GM04504 (cell line): ENCODE data around the gene OR2F1.

ENCODE experiments used
- DNase-seq: peaks from one replicate; pipeline ENCODE4 v3.0.0-alpha.2; 2012; ENCODE audit warnings: low read depth

Gene OR2F1, protein sequence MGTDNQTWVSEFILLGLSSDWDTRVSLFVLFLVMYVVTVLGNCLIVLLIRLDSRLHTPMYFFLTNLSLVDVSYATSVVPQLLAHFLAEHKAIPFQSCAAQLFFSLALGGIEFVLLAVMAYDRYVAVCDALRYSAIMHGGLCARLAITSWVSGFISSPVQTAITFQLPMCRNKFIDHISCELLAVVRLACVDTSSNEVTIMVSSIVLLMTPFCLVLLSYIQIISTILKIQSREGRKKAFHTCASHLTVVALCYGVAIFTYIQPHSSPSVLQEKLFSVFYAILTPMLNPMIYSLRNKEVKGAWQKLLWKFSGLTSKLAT

DNA sequence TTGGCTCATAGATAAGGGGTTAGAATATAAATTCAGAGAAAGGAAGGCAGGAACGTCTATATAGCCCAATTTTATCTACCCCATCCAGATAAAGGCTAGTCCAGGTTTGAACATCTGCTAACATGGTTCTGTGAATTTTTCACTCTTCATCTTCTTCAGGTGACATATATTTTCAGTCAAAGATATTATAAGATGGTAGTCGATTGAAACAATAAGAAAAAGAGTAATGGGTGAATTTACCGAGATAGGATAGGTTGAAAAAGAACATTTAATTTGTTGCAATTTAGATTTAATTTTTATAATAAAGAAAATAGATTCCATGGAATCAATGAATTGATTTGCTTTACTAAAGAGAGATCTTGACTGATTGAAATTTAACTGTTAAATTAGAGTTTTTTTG, at the start of gene OR2F1:
Gene OR2F1, plus strand, starts transcription at position 301 of the 400 bp plus-strand sequence. CDS start 5,127 bp downstream, outside the sequence.
- no peak for DNase-seq

DNA sequence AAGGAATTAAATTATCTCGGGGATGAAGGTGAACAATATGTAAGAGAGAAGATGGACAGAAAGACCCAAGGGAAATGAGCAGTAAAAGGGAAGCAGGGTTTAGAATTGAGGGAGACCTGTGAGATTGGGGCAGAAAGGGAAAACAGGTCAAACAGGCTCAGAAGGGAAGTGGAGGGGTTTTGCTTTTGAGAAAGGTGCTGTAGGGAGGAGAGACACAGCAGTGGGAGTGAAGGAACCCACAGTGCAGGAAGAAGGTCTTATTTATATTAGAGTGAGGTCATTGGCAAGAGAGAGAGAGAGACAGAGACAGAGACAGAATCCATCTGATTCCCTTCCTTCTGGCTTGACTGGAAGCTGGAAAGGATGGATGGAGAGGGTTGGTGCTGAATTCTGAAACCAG, 49.1 kb upstream of the OR2F1 start:
- no peak for DNase-seq

DNA sequence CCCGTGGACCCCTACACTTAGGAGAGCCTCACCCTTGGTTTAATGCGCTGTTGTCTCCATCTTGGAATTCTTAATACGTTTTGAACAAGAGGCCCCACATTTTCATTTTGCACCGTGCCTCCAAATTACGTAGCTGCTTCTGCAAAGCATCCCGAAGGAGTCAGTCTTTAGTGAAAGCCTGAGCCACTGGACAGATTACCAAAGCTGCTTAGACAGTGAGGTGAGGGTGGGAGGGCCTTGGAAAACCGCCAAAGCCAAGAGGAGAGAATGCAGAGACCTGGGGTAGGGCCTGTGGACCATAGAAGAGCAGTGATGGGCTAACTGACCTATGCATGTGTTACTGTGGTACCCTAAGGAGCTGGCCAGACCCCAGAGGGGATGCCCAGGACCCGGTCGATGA, 48.5 kb upstream of the OR2F1 start:
- DNase-seq, result no peak

DNA sequence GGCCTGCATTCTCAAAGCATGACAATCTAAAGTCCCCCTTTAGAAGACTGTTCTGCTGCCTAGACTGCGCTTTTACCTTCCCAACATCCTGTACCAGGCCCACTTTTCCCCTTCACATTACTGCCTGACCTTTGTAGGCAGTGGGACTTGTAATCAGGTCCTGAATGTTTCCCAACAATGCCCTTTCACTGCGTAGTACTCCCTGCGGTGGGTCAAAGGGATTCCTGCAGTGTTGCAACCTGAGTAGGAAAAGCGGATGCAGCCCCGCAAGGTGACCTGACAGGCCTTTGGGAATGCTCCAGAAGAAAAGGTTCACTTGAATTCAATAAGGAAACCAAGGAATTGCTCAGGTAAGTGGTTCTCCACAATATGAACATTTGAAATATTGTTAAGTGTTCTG, 47.7 kb upstream of the OR2F1 start:
- DNase-seq, result no peak

DNA sequence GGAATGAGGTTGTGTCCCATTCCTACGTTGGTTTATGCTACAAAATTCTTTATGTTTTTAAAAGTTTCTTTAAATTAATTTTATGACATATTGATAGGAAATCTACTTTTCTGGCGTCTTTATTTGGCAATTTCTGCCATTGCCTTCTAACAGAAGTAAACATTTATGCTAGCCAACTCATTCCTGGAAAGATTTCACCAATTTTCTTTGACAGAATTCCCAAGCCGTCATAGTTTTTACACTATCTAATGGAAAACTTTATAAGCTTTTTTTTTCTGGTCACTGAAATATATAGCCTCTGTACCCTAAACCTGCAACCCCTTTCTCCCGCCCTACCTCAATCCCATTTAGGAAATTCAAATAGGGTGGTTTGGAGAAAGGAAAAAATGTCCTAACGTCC, 46.5 kb upstream of the OR2F1 start:
- DNase-seq, result no peak

DNA sequence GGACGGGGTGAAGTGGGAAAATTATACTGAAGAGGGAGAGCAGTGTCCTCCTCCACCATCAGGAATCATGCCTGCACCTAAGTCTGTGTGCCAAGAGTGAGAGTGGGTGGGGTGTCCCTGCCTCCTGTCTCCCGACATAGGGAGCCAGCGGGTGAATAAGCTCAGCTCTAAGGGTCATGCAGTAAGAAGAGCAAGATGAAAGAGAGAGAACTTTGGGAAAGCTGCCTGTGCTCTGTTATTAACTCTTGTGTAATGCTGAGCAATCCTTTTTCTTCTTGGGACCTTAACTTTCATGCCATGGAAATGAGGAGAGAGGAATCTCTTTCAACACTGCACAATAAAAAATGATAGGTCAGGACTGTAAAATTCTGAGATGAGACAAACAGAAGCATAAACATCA, 44.8 kb upstream of the OR2F1 start:
- DNase-seq, result peak; percentile 12

DNA sequence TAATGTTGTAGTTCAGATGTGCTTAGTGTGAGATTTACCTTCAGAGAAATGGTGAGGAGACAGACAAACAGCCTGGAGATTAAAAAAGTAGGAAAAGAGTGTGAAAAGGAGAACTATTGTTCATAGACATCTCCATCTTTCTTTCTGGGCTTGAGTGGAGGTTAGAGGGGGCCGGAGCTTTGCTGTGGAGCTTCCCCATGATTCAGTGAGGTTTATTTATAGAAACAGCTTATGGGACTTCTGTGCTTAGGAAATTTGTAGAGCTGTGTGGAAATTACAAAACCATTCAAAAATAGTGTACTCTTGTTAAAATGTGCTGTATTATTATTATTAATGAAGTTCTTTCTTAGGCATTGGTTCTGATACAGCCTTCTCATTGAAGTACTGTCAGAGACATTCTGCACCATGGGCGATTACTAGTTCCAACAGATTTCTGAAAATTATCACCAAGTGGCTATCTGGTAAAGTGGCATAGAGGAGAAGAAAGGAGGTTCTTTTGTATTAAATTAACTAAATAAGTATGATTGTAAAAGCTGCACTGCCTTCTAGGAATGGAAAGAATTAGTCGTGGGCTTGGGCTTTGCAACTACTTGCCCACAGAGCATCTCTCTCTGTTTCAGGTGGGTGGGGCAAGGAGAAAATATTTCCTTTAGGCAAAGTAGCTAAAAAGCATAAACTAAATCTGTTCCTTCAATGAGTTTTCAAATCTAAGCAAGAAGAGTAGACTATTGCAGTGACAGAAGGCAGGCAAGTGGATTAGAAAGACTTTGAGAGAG, 44.0 kb upstream of the OR2F1 start:
- DNase-seq, result no peak

DNA sequence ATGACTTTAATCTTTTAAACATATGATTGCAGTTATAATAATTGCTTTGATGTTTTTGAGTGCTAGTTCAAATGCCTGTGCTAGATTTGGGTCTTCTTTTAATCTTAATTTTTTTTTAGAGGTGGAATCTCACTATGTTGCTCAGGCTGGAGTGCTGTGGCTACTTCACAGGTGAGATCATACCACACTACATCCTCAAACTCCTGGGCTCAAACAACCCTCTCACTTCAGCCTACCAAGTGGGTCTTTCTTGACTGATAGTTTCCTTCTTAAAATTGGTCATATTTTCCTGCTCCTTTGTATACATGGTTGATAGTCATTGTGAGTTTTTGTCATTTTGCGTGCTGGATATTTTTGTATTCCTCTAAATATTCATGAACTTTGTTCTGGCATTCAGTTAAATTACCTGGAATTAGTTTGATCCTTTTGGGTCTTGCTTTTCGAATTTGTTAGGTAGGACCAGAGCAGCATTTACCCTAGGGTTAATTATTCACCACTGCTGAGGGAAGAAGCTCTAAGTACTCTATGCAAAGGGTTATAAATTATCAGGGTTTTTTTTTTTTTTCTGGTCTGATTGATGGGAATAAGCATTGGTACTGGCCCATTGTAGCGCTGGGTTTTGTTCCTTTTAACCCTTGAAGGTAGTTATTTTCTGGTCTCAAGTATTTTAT, 40.6 kb upstream of the OR2F1 start:
- no peak for DNase-seq

DNA sequence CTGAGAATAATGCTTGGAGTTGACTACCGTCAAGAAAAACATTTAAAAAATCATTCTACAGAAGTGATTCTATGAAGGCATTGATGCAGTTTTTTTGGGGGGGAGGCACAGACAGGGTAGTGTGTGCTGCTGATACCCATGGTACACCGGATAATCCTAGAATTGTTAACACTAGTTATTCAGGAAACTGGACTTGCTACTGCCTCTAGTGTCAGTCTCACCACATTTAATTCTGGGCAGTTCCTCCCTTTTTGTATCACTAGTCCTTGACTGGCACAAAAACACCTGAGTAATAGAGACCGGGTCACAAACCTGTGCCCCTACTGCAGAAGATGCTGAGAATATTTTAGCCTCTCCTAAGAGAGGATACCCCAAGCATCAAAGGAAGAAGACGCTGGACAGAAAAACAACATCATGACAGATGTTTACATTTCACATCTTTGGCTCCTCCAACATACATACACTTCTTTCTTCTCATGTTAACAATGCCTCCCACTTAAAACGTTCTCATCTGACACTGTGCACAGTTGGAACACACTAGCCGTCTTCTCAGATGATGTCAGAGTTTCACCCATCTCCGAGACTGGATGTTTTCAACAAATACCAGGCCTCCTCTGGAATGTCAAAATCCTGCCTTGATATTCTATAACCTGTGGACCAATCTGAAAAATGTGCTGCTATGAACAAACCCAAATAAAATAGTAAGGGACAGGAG, 39.5 kb upstream of the OR2F1 start:
- no peak for DNase-seq

DNA sequence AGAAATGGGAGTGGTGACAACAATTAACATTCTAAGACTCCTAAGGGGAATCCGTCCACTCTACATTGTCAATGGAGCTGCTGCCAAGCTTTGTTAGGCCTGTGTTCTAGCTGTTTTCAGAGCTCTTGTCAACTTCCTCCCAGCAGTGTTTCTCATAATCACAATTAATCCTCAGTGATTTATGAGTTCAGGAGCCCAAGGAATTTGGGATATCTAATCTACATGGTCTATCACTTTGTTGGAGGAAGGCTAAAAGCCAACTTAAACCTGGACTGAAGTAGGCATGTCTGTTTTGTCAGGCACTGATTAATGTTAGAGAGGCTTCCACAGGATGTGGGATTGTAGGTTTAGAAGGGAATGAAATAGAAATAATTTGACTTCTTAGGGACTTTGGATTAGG, 29.8 kb upstream of the OR2F1 start:
- DNase-seq, result no peak

DNA sequence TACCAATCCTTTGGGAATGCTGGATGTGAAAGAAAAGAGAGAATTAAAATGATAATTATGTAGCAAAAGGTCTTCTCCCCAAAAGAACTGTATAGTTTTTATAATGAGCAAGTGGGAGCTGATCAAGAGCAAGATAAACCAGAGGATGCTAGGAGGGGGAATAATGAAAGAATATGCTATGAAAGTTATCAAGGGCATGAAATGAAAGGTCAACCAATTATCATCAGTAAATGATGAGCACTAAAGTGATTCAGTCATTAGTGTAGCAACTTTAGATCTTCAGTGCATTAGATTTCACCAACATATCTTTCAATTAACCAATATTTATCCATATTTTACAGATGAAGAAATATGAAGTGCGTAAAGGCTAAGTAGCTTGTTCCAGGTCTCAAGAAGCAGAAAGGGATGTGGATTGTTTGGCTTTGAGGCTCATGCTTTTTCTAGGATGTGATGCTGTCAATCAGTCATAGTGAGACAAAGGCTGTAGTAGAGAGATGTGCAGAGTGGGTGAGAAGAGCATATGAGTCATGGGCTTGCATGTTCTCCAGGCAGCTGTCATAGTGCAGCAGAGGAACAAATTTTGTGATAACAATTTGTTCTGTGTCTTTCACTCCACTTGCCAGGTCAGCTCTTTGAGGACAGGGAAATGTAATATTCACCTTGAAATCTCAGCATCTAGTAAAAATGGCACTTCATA, 25.3 kb upstream of the OR2F1 start:
- DNase-seq, result no peak

DNA sequence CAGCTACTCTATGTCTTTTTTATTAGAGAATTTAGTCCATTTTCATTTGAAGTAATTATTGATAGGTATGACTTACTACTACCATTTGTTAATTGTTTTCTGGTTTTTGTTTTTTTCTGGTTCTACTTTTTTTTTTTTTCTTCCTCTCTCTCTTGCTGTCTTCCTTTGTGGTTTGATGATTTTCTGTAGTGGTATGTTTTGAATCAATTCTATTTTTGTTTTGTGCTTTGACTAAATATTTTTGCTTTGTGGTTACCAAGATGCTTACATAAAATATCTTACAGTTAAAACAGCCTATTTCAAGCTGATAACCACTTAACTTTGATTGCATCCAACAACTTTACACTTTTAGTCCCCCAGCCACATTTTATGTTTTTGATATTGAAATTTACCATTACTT, 22.9 kb upstream of the OR2F1 start:
- DNase-seq, result no peak

DNA sequence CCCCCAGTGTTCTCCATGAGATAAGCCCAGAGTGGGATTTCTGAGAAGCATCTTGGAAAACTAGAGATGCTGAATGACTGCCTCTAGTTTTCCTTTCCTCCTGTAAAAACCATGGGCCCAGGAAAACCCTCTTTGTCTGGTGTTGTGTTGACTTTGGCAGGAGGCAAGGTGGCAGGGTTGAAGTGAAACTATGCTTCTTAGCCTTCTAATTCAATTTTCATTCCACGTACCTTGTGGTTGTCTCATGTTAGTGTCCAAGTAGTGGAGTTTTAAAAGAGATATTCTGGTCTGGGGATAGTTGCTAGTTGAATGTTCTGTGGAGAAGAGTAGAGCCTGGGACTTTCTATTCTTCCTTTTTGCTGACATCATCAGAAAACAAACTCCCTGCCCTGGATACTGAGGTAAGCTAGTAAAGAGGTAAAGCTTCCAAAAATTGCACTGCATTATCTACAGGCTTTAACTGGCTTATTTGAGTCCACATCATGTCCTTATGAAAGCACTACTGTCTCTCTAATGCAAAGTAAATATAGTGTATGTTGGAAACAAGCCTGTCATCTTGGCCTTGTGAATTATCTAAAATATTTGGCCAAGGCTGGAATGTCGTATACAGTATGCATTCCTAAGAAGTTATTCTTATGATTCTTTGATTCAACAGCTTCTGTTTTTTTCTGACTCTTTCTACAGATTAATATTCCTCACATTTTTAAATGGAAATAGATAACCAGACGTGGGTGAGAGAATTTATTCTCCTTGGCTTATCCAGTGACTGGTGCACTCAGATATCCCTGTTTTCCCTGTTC, 19.9 kb upstream of the OR2F1 start, which contains the start of gene OR2F2:
Gene OR2F2, plus strand, starts transcription at position 708 of the 800 bp plus-strand sequence. Its CDS starts 0 bp downstream, at position 708.
- no peak for DNase-seq

DNA sequence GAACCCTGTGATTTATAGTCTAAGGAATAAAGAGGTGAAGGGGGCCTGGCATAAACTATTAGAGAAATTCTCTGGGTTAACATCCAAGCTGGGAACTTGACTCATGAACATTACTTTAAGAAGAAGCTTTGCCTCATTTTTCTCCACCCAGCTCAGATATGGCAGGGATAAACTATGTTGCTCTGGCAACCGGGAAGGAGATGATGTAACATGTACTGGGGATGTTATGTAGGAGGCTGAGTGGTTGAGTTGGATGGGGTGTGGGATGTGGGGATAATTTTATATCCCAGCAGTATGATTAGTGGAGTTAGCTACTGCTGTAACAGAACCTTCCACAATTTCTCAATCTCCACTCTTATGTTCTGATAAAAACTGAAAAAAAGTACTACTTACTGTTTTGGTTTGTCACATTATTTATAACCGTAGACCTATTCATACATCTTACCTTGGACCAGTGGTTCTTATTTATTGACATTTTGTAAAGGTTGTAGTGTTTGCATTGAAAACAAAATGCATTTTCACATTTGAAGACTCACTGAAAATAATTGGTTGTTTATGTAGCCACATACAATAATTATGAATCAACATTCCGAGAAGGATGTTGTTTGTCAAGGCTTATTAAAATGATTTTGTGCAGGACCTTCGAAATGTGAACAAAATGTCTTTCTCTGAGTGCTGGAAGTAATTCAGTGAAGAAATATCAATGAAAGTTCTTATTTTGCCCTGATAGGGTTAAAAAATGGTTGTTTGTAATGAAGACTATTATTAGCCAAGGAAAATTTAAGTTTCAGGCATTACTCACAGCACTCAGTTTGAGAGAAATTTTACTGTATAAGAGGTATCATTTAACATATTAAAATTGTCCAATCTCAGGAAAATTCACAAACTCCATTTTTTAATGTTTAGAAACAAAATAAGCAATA, 18.3 kb upstream of the OR2F1 start:
- peak; percentile 69 for DNase-seq

DNA sequence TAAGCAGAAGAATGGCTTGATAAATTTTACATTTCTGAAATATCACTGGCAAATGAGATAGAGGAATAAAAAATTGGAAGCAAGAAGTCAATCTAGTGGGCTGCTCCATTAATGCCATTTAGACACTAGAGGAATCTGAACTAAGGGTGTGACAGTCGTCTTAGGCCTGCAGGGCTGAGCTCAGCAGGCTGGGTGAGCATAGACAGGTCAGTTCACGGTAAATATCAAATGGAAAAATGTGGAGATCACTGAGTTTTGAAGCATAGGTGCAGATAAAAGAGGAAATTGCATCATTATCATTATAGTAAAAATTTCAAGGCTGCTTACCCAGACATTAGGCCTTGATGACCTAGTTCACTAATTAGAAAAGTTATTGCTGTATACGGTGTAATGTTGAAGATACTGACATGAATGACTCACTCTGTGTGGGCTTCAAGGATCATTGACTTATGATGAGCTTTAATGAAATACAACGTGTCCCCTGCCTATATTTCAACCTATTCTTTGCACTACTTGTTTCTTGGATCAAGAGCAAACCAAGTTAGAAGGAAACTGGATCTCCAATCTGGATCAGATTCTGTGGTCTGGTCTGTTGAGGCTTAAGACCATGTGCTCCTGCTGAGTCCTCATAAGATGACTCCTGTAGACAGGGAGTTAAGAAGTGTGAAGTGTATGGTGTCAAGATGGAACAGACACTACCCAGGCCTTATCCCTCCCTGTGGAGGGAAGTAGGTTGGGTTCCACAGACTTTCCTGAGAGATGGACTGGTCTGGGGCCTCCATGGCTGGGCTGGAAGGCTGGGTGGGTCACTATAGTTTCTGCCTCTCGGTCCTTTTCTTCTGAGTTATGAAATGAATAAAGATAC, 16.0 kb upstream of the OR2F1 start:
- DNase-seq, result no peak

DNA sequence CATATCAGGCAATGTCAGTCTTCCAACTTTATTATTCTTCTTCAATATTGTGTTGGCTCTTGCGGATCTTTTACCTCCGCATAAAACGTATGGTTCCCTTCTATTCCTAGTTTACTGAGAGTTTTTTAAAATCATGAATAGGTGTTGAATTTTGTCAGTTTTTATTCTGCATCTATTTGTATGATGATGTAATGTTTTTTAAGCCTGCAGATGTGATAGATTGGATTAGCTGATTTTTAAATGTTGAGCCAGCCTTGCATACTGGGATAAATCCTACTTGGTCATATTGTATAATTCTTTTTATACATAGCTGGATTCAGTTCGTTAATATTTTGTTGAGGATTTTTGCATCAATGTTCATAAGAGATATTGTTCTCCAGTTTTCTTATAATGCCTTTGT, 9.2 kb upstream of the OR2F1 start:
- DNase-seq, result no peak

DNA sequence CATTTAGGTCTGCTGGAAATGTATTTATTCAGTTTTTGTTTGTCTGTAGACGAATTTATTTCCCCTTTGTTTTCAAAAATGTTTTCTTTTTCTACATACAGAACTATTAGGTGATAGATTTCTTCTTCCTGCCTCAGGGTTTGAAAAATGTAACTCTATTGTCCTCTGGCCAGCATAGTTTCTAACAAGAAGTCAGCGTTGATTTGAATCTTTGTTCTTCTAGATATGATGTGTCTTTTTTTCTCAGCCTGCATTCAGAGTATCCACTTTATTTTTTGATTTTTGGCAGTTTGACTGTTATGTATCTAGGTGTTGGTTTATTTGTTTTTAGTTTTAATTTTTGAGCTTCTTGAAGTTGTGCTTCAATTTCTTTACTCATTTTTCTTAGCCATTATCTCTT, 7.5 kb upstream of the OR2F1 start:
- no peak for DNase-seq

DNA sequence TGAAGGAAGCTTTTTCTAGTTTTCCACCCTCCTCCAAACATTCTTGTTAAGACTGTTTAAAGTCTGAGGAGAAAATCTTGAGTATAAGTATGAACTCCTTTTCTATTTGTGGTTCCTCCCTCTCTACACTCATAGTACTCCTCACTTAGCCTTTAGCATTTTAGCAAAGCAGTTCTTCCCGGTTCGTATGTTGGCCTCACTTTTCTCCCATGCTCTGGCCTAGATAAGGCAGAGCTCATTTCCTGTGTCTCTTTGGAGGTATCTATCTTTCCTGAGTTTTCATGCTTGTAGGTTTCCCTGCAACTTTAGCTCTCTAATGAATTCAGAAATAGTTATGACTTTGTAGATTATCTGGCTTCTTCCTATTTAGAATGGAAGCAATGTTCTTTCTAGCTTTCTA, 5.9 kb upstream of the OR2F1 start:
- no peak for DNase-seq

DNA sequence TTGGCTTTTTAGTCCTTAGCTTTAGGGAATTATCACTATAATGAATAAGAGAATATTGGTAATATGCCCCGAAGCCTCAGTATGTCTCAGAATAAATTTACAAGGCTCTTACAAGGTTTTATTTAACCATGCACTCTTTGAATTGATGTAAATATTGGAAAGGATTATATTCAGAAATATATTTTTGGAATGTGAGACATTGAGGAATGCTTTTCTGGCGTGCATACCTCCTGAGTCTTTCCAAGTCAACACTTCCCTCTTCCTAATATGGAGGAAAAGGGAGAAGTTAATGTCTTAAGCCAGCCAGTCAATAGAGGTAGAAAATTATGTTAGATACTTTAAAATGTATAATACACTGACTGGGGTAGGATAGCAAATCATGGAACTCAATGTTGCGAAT, 1.2 kb upstream of the OR2F1 start:
- no peak for DNase-seq
